GM23338 (cell line): ENCODE measurements around the gene MTA1. TPM values are rescaled to one million over a fixed set of nuclear protein-coding genes. Genes with fewer than 3 reads are reported as not detected.
A peak's percentile ranks its signal among the peaks of the same experiment; 100 is the strongest.

ENCODE experiments used
- ATAC-seq: fragments of 200-7000 bp; cut with Tn5 transposase; 3 replicates; pipeline ENCODE4 v1.9.1; 2020
- DNase-seq: peaks from one replicate; pipeline ENCODE4 v3.0.0-alpha.2; 2015; ENCODE audit warnings: low spot score
- H2AFZ ChIP-seq: fragments of 200-600 bp; sonication (generic); 2 replicates; pipeline ENCODE4 v1.8.0; 2016; ENCODE audit warnings: antibody characterized with exemption, mild to moderate bottlenecking, moderate library complexity
- H3F3A ChIP-seq: fragments of 200-600 bp; sonication (generic); replicated peaks from 2 replicates; pipeline ENCODE4 v1.8.0; 2017; ENCODE audit warnings: antibody characterized with exemption, mixed run types, low read depth
- H3K27ac ChIP-seq: fragments of 200-600 bp; sonication (generic); 2 replicates; pipeline ENCODE4 v1.6.1; 2016; ENCODE audit warnings: low read depth
- H3K27me3 ChIP-seq: fragments of 200-600 bp; sonication (generic); 2 replicates; pipeline ENCODE4 v1.8.0; 2016; ENCODE audit warnings: mild to moderate bottlenecking, mixed run types, moderate library complexity; ENCODE audit not compliant: insufficient read depth
- H3K36me3 ChIP-seq: fragments of 200-600 bp; sonication (generic); 2 replicates; pipeline ENCODE4 v1.8.0; 2016; ENCODE audit warnings: mild to moderate bottlenecking; ENCODE audit not compliant: insufficient read depth
- H3K4me1 ChIP-seq: fragments of 200-600 bp; sonication (generic); 2 replicates; pipeline ENCODE4 v1.8.0; 2016; ENCODE audit warnings: mild to moderate bottlenecking, moderate library complexity; ENCODE audit not compliant: insufficient read depth
- H3K4me2 ChIP-seq: fragments of 200-600 bp; sonication (generic); 2 replicates; pipeline ENCODE4 v1.7.1; 2017; ENCODE audit warnings: mixed run types
- H3K4me3 ChIP-seq: fragments of 200-600 bp; sonication (generic); 2 replicates; pipeline ENCODE4 v1.6.1; 2016; ENCODE audit warnings: mixed run types
- H3K79me2 ChIP-seq: fragments of 200-600 bp; sonication (generic); replicated peaks from 2 replicates; pipeline ENCODE4 v1.8.0; 2017; ENCODE audit warnings: mild to moderate bottlenecking; ENCODE audit not compliant: insufficient read depth
- H3K9me2 ChIP-seq: fragments of 200-600 bp; sonication (generic); 2 replicates; pipeline ENCODE4 v1.8.0; 2017; ENCODE audit not compliant: insufficient read depth
- H4K20me1 ChIP-seq: fragments of 200-600 bp; sonication (generic); replicated peaks from 2 replicates; pipeline ENCODE4 v1.8.0; 2017; ENCODE audit warnings: mild to moderate bottlenecking; ENCODE audit not compliant: insufficient read depth
- H3K27ac Mint-ChIP-seq: 2 replicates; pipeline ENCODE4 v1.8.0; 2020; ENCODE audit warnings: inconsistent platforms, mild to moderate bottlenecking, moderate library complexity, mixed read lengths
- H3K27me3 Mint-ChIP-seq: 3 replicates; pipeline ENCODE4 v1.8.0; 2022; ENCODE audit warnings: low read depth, mild to moderate bottlenecking, moderate library complexity, mixed read lengths, inconsistent platforms; ENCODE audit not compliant: insufficient read depth, poor library complexity
- H3K36me3 Mint-ChIP-seq: 3 replicates; pipeline ENCODE4 v1.8.0; 2021; ENCODE audit warnings: low read depth, mild to moderate bottlenecking, inconsistent platforms, moderate library complexity, mixed read lengths
- H3K4me1 Mint-ChIP-seq: 3 replicates; pipeline ENCODE4 v1.8.0; 2020; ENCODE audit warnings: mild to moderate bottlenecking, inconsistent platforms, mixed read lengths
- H3K4me3 Mint-ChIP-seq: 3 replicates; pipeline ENCODE4 v1.8.0; 2021; ENCODE audit warnings: moderate library complexity, mild to moderate bottlenecking, inconsistent platforms, mixed read lengths
- H3K9me3 Mint-ChIP-seq: 3 replicates; pipeline ENCODE4 v1.8.0; 2020; ENCODE audit warnings: moderate library complexity, mild to moderate bottlenecking, inconsistent platforms, mixed read lengths
- CREB1 ChIP-seq: fragments of 250-450 bp; sonication (Bioruptor Pico); IDR thresholded peaks from 2 replicates; pipeline ENCODE4 v1.5.0; 2020; ENCODE audit warnings: low read depth, mild to moderate bottlenecking, moderate library complexity
- EZH2 ChIP-seq: fragments of 200-600 bp; sonication (generic); IDR thresholded peaks from one replicate; pipeline ENCODE4 v1.8.0; 2017; ENCODE audit warnings: antibody characterized with exemption, mild to moderate bottlenecking, low read depth; ENCODE audit not compliant: unreplicated experiment
- EZH2phosphoT487 ChIP-seq: fragments of 200-600 bp; sonication (generic); IDR thresholded peaks from one replicate; pipeline ENCODE4 v1.8.1; 2018; ENCODE audit warnings: antibody characterized with exemption; ENCODE audit not compliant: unreplicated experiment
- JUNB ChIP-seq: IDR thresholded peaks from one replicate; pipeline ENCODE4 v1.6.1; 2016; ENCODE audit warnings: antibody characterized with exemption; ENCODE audit not compliant: unreplicated experiment
- NANOG ChIP-seq: IDR thresholded peaks from 2 replicates; pipeline ENCODE4 v1.6.1; 2016; ENCODE audit warnings: antibody characterized with exemption, borderline replicate concordance
- POLR2AphosphoS5 ChIP-seq: IDR thresholded peaks from 2 replicates; pipeline ENCODE4 v1.6.1; 2016; ENCODE audit warnings: antibody characterized with exemption, low read depth
- ZNF114 ChIP-seq: fragments of 250-450 bp; sonication (Bioruptor Pico); IDR thresholded peaks from 2 replicates; pipeline ENCODE4 v1.5.0; 2020; ENCODE audit warnings: mild to moderate bottlenecking, moderate library complexity
- polyA plus RNA-seq: library from polyadenylated mRNA; unstranded; fragments of >200 nt; fragmentation: Nextera tagmentation; extraction: Ambion mirVana; gene quantifications from 2 replicates; pipeline ENCODE4 v1.2.1, GENCODE V29; 2016
- total RNA-seq: library from RNA; depleted of rRNA; stranded (reverse); fragments of >200 nt; shearing (Covaris generic); gene quantifications from 2 replicates; pipeline ENCODE4 v1.2.3, GENCODE V29; 2014
- TF ChIP-seq, protein P1 (sequence below), 2 experiments: fragments of 200-600 bp in 1 of 2; sonication (generic) in 1 of 2; conservative IDR thresholded peaks; 2 replicates each; pipeline versions ENCODE4 v1.5.1 to v1.6.1; 2016 to 2017; ENCODE audit warnings: antibody characterized with exemption in 2 of 2, low read depth in 2 of 2, mild to moderate bottlenecking in 2 of 2, moderate library complexity in 1 of 2
- TF ChIP-seq, protein P2 (sequence below): IDR thresholded peaks from 2 replicates; pipeline ENCODE4 v1.6.1; 2016; ENCODE audit warnings: antibody characterized with exemption
- TF ChIP-seq, protein P3 (sequence below): fragments of 250-450 bp; sonication (Bioruptor Pico); IDR thresholded peaks from 2 replicates; pipeline ENCODE4 v1.5.0; 2020; ENCODE audit warnings: mild to moderate bottlenecking, moderate library complexity
- TF ChIP-seq, protein P4 (sequence below): IDR thresholded peaks from one replicate; pipeline ENCODE4 v1.6.1; 2018; ENCODE audit warnings: antibody characterized with exemption; ENCODE audit not compliant: unreplicated experiment

Gene MTA1
- total and polyA plus RNA-seq, 2 experiments from 2014 or later: 53.3 to 126 TPM

DNA sequence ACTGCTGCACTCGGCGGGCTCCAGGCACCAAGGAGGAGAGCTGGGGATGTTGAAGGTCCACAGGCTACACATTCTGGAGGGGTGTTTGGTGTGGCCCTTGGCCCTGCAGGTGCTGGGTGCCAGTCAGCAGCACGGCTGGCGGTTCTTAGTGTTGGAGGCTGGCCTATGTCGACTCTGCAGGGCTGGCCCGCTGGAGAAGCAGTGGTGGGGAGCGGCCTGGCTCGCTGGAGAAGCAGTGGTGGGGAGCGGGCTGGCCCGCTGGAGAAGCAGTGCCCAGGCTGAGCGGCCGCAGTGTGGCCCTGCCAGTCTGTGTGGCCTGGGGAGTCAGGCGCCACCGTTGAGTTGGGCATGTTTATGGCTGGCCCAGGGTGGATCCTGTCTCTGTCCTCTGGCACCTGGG lies 27.3 kb downstream of the MTA1 start:
- H3K36me3 Mint-ChIP-seq: peaks cover 31% of the 10 kb centered on the region
- DNase-seq (no peak), ATAC-seq (no peak)
- no peak overlapping the region for H3K4me3 ChIP-seq
- H3K4me2 ChIP-seq: no peak overlapping the region
- peaks cover 9% of the 10 kb centered on the region for H3K36me3 ChIP-seq
- H3K79me2 ChIP-seq: peaks cover 11% of the 10 kb centered on the region; the same call in 1 of the 2 replicates
- H3K4me1 Mint-ChIP-seq: 0 out of 3 replicates have a peak, but pooled peaks cover 3% of the 10 kb centered on the region
- H3K27me3 ChIP-seq: no peaks in the 10 kb centered on the region
- TF ChIP-seq, protein P1, sequence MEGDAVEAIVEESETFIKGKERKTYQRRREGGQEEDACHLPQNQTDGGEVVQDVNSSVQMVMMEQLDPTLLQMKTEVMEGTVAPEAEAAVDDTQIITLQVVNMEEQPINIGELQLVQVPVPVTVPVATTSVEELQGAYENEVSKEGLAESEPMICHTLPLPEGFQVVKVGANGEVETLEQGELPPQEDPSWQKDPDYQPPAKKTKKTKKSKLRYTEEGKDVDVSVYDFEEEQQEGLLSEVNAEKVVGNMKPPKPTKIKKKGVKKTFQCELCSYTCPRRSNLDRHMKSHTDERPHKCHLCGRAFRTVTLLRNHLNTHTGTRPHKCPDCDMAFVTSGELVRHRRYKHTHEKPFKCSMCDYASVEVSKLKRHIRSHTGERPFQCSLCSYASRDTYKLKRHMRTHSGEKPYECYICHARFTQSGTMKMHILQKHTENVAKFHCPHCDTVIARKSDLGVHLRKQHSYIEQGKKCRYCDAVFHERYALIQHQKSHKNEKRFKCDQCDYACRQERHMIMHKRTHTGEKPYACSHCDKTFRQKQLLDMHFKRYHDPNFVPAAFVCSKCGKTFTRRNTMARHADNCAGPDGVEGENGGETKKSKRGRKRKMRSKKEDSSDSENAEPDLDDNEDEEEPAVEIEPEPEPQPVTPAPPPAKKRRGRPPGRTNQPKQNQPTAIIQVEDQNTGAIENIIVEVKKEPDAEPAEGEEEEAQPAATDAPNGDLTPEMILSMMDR (conservative IDR thresholded peaks at IDR 0.05; ENCODE audit: low read depth in 2 of 2): no peak
- TF ChIP-seq JUNB (no peak), ZNF114 (no peak), CREB1 (CRISPR knock-in tag) (no peak), EZH2 (no peak), NANOG (no peak), POLR2AphosphoS5 (no peak), EZH2phosphoT487 (no peak)
- TF ChIP-seq, protein P2, sequence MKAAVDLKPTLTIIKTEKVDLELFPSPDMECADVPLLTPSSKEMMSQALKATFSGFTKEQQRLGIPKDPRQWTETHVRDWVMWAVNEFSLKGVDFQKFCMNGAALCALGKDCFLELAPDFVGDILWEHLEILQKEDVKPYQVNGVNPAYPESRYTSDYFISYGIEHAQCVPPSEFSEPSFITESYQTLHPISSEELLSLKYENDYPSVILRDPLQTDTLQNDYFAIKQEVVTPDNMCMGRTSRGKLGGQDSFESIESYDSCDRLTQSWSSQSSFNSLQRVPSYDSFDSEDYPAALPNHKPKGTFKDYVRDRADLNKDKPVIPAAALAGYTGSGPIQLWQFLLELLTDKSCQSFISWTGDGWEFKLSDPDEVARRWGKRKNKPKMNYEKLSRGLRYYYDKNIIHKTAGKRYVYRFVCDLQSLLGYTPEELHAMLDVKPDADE: no peak
- TF ChIP-seq, protein P3, sequence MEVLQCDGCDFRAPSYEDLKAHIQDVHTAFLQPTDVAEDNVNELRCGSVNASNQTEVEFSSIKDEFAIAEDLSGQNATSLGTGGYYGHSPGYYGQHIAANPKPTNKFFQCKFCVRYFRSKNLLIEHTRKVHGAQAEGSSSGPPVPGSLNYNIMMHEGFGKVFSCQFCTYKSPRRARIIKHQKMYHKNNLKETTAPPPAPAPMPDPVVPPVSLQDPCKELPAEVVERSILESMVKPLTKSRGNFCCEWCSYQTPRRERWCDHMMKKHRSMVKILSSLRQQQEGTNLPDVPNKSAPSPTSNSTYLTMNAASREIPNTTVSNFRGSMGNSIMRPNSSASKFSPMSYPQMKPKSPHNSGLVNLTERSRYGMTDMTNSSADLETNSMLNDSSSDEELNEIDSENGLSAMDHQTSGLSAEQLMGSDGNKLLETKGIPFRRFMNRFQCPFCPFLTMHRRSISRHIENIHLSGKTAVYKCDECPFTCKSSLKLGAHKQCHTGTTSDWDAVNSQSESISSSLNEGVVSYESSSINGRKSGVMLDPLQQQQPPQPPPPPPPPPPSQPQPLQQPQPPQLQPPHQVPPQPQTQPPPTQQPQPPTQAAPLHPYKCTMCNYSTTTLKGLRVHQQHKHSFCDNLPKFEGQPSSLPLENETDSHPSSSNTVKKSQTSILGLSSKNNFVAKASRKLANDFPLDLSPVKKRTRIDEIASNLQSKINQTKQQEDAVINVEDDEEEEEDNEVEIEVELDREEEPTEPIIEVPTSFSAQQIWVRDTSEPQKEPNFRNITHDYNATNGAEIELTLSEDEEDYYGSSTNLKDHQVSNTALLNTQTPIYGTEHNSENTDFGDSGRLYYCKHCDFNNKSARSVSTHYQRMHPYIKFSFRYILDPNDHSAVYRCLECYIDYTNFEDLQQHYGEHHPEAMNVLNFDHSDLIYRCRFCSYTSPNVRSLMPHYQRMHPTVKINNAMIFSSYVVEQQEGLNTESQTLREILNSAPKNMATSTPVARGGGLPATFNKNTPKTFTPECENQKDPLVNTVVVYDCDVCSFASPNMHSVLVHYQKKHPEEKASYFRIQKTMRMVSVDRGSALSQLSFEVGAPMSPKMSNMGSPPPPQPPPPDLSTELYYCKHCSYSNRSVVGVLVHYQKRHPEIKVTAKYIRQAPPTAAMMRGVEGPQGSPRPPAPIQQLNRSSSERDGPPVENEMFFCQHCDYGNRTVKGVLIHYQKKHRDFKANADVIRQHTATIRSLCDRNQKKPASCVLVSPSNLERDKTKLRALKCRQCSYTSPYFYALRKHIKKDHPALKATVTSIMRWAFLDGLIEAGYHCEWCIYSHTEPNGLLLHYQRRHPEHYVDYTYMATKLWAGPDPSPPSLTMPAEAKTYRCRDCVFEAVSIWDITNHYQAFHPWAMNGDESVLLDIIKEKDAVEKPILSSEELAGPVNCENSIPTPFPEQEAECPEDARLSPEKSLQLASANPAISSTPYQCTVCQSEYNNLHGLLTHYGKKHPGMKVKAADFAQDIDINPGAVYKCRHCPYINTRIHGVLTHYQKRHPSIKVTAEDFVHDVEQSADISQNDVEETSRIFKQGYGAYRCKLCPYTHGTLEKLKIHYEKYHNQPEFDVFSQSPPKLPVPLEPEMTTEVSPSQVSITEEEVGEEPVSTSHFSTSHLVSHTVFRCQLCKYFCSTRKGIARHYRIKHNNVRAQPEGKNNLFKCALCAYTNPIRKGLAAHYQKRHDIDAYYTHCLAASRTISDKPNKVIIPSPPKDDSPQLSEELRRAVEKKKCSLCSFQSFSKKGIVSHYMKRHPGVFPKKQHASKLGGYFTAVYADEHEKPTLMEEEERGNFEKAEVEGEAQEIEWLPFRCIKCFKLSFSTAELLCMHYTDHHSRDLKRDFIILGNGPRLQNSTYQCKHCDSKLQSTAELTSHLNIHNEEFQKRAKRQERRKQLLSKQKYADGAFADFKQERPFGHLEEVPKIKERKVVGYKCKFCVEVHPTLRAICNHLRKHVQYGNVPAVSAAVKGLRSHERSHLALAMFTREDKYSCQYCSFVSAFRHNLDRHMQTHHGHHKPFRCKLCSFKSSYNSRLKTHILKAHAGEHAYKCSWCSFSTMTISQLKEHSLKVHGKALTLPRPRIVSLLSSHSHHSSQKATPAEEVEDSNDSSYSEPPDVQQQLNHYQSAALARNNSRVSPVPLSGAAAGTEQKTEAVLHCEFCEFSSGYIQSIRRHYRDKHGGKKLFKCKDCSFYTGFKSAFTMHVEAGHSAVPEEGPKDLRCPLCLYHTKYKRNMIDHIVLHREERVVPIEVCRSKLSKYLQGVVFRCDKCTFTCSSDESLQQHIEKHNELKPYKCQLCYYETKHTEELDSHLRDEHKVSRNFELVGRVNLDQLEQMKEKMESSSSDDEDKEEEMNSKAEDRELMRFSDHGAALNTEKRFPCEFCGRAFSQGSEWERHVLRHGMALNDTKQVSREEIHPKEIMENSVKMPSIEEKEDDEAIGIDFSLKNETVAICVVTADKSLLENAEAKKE (CRISPR knock-in tag): no peak
- TF ChIP-seq, protein P4, sequence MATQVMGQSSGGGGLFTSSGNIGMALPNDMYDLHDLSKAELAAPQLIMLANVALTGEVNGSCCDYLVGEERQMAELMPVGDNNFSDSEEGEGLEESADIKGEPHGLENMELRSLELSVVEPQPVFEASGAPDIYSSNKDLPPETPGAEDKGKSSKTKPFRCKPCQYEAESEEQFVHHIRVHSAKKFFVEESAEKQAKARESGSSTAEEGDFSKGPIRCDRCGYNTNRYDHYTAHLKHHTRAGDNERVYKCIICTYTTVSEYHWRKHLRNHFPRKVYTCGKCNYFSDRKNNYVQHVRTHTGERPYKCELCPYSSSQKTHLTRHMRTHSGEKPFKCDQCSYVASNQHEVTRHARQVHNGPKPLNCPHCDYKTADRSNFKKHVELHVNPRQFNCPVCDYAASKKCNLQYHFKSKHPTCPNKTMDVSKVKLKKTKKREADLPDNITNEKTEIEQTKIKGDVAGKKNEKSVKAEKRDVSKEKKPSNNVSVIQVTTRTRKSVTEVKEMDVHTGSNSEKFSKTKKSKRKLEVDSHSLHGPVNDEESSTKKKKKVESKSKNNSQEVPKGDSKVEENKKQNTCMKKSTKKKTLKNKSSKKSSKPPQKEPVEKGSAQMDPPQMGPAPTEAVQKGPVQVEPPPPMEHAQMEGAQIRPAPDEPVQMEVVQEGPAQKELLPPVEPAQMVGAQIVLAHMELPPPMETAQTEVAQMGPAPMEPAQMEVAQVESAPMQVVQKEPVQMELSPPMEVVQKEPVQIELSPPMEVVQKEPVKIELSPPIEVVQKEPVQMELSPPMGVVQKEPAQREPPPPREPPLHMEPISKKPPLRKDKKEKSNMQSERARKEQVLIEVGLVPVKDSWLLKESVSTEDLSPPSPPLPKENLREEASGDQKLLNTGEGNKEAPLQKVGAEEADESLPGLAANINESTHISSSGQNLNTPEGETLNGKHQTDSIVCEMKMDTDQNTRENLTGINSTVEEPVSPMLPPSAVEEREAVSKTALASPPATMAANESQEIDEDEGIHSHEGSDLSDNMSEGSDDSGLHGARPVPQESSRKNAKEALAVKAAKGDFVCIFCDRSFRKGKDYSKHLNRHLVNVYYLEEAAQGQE: no peak
- H3F3A ChIP-seq: 0 out of 2 replicates have a peak, but pooled peaks cover 3% of the 10 kb centered on the region
- no peak overlapping the region for H2AFZ ChIP-seq
- H3K9me3 Mint-ChIP-seq: no peaks in the 10 kb centered on the region
- H3K9me2 ChIP-seq: no peaks in the 10 kb centered on the region
- no peak overlapping the region for H3K27ac ChIP-seq
- H3K4me1 ChIP-seq: no peaks in the 10 kb centered on the region
- no peak overlapping the region for H3K4me3 Mint-ChIP-seq
- peaks cover 20% of the 10 kb centered on the region for H4K20me1 ChIP-seq
- peaks cover 13% of the 10 kb centered on the region for H3K27me3 Mint-ChIP-seq
- 0 out of 2 replicates have a peak overlapping the region, but pooled peaks have one; percentile 52 for H3K27ac Mint-ChIP-seq
